BJ (cell line): ENCODE data around the gene ADGB. TPM values are rescaled to one million over a fixed set of nuclear protein-coding genes. Genes with fewer than 3 reads are reported as not detected.
"Not testable (repeated sequence)": the region's sequence is repeated elsewhere in the genome, so short reads cannot be mapped to it uniquely, and the experiment has no call there.

Source experiments
- CTCF ChIA-PET: fragments of 350-600 bp; formaldehyde crosslinking; extraction: SDS; loops from one replicate; lab custom pipeline; 2021; ENCODE audit warnings: antibody characterized with exemption, inconsistent platforms; lab: Yijun Ruan, JAX
- POLR2A ChIA-PET: fragments of 300-600 bp; sonication (Branson Sonifier 250); formaldehyde crosslinking; extraction: SDS; loops from one replicate; lab custom pipeline; 2021; ENCODE audit warnings: antibody characterized with exemption; lab: Charles Lee
- DNase-seq: peaks from one replicate; pipeline ENCODE4 v3.0.0-alpha.2; 2011; ENCODE audit warnings: low read depth
- H3K27me3 ChIP-seq: 2 replicates; pipeline ENCODE4 v1.6.0; 2011; ENCODE audit warnings: low read length; ENCODE audit not compliant: control insufficient read depth, insufficient read depth
- H3K36me3 ChIP-seq: 2 replicates; pipeline ENCODE4 v1.5.1; 2011; ENCODE audit warnings: low read length; ENCODE audit not compliant: control insufficient read depth, insufficient read depth
- H3K4me3 ChIP-seq: 2 replicates; pipeline ENCODE4 v1.5.1; 2011; ENCODE audit warnings: low read depth, mild to moderate bottlenecking, control low read depth, low read length
- CTCF ChIP-seq: IDR thresholded peaks from 2 replicates; pipeline ENCODE4 v1.5.1; 2011; ENCODE audit warnings: low read depth, mild to moderate bottlenecking, control low read depth, inconsistent platforms, low read length, moderate library complexity; ENCODE audit not compliant: insufficient read depth
- polyA plus RNA-seq: library from polyadenylated mRNA; depleted of rRNA; stranded (reverse); fragments of >200 nt; gene quantifications from 2 replicates; pipeline ENCODE4 v1.2.3, GENCODE V29; 2011

Gene ADGB
- polyA plus RNA-seq, 1 experiment: not detected

GRCh38 chr6:146785001-146785585, 186.3 kb downstream of the ADGB start:
- POLR2A ChIA-PET: no interaction called here
- no peaks in the 10 kb centered on the region for H3K36me3 ChIP-seq
- CTCF ChIA-PET: interaction anchor here (0.6 to 1.3 kb wide), 7 partner anchors 8 to 579 kb away, joined by 3 to 4 read pairs (median 3); no protein-coding TSS in a partner anchor
- TF ChIP-seq CTCF: peak; percentile 59
- no peak for DNase-seq
- H3K27me3 ChIP-seq: no peaks in the 10 kb centered on the region; the same call in 1 of the 2 replicates
- H3K4me3 ChIP-seq: no peak overlapping the region

DNA sequence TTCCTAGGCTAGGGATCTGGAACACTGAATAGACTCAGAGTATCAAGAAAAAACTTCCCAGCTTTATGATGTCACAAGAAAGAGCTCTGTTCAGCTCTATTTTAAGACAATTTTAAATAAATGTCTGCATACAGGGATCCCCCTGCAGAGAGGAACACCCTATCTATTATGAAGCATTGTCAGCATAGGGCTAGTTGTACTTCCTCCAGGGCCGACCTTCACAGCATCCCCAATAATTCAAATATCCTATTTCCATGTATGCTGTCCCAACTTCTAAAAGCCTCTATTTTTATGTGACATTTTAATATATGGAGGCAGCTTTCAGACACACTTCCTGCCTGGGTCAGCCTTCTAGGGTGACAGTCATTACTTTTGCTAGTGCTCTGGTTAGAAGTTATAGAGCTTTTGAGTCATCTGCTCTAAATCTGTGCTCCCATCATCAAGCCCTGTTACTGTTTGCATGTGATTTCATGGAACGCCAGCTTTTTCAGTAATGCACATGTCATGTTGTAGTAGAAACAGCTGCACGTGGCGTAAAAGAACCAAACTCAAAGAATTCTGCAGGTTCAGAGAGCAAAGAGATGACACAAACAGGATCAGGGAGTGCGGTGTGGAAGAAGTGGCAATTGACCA, 189.2 kb downstream of the ADGB start:
- Histone ChIP-seq H3K27me3 (no peaks in the 10 kb centered on the region; the same call in 1 of the 2 replicates), H3K4me3 (no peak overlapping the region), H3K36me3 (no peaks in the 10 kb centered on the region)
- POLR2A ChIA-PET: no interaction called here
- no peak for DNase-seq
- TF ChIP-seq CTCF: no peak
- CTCF ChIA-PET: no interaction called here

- no peak overlapping the region for H3K4me3 ChIP-seq
- H3K27me3 ChIP-seq: no peaks in the 10 kb centered on the region; the same call in 1 of the 2 replicates
- no peak for TF ChIP-seq CTCF
- ChIA-PET POLR2A (no interaction called here), CTCF (no interaction called here)
- H3K36me3 ChIP-seq: no peaks in the 10 kb centered on the region
- DNase-seq: no peak
Observed at GRCh38 chr6:146790561-146791091, 191.9 kb downstream of the ADGB start.

GRCh38 chr6:146791930-146792329, 193.2 kb downstream of the ADGB start:
- ChIA-PET POLR2A (no interaction called here), CTCF (no interaction called here)
- DNase-seq: no peak
- Histone ChIP-seq H3K36me3 (no peaks in the 10 kb centered on the region), H3K4me3 (no peak overlapping the region), H3K27me3 (no peaks in the 10 kb centered on the region; the same call in 1 of the 2 replicates)
- no peak for TF ChIP-seq CTCF

DNA sequence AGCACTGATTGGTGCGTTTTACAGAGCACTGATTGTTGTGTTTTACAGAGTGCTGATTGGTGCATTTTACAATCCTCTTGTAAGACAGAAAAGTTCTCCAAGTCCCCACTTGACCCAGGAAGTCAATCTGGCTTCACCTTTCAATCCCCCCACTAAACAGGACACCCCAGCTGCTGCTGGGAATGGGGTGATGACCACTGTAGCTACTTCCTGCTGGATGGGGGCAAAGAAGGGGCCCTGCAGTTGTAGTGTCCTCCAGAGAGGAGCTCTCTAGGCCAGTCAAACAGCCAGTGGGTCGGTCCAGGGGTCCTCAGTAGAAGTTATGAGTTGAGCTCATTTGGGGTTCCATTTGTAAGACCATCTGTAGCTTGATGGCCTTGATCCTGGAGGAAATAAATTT, 194.4 kb downstream of the ADGB start:
- H3K27me3 ChIP-seq, CTCF ChIA-PET, H3K36me3 ChIP-seq, DNase-seq, POLR2A ChIA-PET, H3K4me3 ChIP-seq: not testable (repeated sequence)
